IPS DF 19.7 (cell line): ENCODE measurements around the gene KDM5C.

ENCODE experiments used
- DNase-seq: peaks from one replicate; pipeline ENCODE4 v3.0.0-alpha.2; 2013; ENCODE audit warnings: low read depth, low spot score

Gene KDM5C

DNA sequence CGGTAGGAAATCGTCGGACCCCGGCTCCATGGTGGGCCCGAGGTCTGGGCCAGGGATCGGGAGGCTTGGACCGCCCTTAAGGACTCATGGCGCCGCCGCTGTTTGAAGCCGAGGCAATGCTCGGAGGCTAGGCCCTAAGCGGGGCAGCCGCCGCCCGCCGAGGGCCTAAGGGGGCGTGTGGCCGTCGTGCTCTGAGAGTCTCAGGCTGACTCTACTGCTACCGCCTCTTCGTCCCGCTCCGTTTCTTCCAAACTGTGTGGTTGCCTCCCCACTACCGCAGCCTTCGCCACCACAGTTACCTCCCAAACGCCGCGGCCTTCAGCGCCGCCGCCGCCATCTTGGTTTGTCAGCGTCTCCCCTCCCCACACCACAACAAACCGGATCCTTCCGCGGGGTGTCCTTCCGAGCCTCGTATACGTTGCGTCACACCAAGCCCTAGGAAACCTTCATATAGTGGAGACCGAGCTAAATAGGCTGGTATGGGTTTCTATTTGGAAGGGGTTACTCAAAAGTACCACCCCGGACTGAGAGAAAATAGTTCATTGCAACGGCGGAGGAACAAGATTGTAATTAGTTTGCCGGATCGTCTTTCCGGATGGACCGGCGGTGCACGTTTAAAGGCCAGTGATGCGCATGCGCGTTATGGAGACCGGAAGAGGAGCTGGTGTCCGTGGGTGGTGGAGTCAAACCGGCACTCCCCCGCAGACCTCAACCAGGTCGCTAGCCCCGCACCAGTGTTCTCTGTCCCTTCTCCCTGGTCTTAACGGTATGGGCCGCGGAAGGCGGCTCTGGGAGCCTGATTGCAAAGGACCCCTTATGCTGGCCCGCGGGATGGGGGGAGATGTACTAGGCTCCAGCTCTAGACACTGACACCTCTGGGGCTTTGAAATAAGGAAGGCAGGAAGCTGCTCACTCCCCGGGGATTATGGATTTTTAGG is at the start of gene KDM5C:
KDM5C (minus strand) TSS at position 348 of the 938 bp plus-strand sequence; CDS start at position 30, 318 bp downstream.
- DNase-seq = peak; percentile 63

DNA sequence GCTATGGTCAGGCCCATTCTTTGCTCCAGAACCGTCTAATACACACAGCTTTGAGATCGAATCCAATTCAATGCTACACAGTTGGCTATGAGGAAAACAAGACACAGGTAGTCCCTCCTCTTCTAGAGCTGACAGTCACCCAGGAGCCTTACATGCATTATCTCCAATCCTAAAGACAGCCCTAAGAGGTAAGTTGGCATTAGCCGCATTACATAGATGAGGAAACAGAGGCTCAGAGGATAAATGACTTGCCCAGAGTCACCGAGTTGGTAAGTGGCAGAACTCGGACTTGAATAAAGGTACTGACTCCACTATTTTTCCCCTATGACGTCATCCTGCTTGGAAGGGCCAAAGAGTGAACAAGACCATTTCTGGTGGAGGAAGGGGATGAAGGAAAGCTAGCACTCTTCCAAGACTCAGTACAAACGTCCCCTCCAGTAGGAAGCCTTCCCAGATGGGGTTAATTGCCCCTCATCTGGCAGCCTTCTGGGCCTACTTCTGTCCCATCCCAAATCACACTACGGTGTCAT is 47.9 kb upstream of the KDM5C start:
- DNase-seq = no peak

DNA sequence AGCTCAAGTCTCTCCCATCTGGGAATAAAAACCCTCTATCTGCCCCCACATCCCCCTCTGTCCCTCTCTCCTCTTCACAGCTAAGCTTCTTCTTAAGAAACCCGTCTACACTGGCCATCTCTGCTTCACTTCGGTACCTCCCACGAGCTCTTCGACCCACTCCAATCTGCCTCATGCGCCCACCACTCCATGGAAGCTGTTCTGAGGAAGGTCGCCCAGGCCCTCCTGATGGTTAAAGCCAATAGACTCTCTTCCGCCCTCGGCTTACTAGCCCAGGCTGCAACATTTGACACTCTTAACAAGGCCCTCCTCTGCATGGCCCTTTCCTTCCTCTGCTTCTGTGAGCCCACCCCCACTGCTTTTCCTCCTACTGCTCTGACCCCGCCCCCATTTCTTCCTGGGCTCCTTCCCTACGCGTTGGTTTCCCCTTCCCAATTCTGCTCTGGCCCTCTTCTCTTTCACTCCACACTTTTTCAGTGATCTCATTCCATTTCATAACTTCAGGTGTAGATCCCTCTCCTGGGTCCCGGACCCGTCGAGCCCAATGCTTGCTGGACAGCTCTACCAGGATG is 44.6 kb upstream of the KDM5C start:
- DNase-seq = no peak

- DNase-seq = no peak
Measured at GRCh38 chrX:53268173-53268572, 43.2 kb upstream of the KDM5C start.

DNA sequence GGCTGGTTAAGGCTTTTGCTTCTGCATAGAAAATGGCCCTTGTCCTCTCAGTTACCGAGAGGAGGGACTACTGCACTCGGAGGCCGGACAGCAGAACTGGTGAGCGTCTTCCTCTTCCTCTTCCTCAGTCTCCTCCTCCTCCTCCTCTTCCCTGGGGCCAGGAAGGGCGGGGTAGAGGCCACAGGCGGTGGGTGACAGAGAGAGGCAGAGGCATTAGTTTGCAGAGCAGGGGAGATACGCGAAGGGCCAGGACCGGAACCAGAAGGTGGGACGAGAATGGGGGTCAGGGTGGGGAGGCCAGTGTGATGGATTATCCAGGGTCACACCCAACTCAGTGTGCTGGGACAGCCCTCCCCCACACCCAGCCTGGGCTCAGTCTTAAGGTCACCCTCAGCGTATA is 41.9 kb upstream of the KDM5C start:
- no peak for DNase-seq

- DNase-seq = no peak
Measured at GRCh38 chrX:53265771-53266574, 41.0 kb upstream of the KDM5C start.

GRCh38 chrX:53263597-53264094 is 38.6 kb upstream of the KDM5C start:
- no peak for DNase-seq

- DNase-seq = no peak
Measured at GRCh38 chrX:53262918-53263394, 37.9 kb upstream of the KDM5C start.

DNA sequence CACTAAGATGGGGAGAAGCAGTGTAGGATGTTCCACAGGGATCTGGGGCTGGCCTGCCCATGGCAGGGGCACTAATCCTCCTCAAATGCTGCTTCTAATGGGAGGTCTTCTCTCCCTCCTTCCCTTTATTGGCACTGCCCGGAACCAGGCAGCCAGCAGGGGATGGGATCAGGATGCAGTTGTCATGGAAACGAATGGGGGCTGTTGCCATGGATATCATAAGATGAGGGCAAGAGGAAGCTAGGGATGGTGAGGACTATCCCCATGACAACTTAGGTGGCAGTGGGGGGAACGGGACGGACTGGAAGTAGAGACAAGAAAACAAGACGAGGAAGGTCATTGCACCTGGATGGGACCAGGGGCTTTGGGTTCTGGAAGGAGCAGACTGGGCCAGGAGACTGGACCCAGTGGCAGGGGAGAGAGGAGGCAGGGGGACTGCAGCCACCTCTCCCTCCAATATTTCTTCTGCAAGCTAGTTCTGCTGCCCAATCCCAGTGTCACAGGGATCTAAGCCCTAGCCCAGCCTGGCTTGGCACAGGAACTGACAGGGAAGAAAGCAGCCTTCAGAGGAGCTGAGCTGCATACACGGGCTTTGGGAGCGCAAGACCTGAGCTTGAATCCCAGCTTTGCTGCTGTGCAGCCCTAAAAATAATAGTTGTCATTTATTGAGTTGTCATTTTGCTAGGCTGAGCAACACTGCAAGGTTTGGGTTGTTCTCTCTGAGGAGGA is 37.3 kb upstream of the KDM5C start:
- DNase-seq = no peak

DNA sequence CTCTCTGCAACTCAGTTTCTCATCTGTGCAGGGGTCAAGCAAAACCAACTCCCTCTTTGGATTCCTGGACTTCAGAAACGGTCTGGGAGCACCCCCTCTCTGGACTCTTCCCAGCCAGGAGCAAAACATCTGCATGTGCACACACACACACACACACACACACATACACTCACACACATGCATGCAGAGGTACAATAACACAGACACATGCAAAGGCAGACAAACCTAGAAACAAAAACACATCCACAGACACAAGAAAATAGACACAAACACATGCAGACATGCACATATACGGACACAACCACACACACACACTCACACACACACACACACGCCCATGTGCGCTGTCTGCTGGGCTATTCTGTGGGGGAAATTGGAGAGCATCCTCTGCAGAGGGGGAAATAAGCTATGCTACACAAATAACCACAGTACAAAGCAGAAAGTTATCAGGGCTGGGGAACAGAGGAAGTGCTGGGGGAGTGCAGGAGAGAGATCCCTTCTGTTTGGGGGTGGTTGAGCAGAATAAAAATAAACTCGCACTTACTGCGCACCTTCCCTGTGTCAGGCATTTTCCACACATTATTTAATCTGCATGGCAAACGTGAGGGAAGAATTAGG is 36.5 kb upstream of the KDM5C start:
- no peak for DNase-seq

GRCh38 chrX:53260836-53261235 is 35.8 kb upstream of the KDM5C start:
- no peak for DNase-seq

DNA sequence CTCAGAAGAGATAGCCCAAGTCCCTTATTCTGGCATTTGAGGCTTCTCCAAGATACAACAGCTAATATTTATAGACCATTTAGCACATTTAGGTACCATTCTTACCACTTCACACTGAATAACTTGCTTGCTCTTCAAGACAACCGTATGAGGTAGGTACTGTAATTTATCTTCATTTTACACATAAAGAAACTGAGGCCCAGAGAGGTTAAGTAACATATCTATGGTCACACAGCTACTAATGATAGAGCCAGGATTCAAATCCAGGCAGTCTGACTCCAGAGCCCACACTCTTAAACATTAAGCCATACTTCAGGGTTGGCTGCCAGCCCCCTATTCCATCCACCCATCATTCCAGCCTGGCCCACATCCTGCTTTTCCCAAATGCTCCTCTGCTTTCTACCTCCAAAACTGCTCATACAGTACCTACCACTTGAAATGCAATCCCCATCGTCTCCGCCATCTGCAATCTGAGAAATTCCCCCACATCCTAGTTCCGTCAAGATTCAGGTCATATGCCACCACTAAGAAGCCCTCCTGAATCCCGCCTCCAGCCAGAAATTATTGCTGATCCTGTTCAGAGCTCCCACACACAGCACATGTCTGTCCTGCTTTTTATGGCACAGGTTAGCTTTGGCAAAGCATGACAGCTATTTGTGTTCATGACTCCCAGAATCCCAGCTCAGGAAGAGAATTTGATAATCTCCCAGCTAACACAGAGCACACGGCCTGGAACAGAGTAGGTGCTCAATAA is 32.8 kb upstream of the KDM5C start:
- no peak for DNase-seq

- no peak for DNase-seq
Measured at GRCh38 chrX:53257166-53257565, 32.2 kb upstream of the KDM5C start.

DNA sequence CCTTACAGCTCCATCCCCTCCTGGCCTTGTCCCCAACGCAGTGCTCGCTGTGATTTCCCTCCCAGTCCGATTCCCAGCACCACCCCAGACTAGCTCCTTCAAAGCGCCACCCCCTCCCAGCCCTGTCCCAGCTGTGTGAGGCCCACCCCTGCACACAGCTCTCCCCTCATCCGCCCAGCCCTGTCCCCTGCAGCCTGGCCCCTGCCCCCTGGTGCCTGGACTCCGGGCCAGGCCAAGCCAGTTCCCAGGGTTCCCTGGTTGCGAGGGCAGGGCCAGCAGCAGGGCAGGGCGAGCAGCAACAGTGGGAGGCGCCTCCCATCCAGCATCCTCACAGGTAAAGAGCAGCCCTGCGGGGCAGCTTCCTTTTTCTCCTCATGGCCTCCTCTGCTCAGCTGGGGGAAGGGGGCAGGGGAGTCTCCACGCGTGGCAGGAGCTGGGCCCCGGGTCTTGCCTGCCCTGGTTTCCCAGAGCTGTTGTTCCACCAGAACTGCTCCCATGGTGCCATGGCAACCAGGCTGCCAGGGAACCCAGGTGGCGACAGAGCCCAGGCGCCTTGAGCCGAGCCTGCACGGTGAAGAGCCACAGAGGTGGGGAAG is 31.5 kb upstream of the KDM5C start:
- no peak for DNase-seq

DNA sequence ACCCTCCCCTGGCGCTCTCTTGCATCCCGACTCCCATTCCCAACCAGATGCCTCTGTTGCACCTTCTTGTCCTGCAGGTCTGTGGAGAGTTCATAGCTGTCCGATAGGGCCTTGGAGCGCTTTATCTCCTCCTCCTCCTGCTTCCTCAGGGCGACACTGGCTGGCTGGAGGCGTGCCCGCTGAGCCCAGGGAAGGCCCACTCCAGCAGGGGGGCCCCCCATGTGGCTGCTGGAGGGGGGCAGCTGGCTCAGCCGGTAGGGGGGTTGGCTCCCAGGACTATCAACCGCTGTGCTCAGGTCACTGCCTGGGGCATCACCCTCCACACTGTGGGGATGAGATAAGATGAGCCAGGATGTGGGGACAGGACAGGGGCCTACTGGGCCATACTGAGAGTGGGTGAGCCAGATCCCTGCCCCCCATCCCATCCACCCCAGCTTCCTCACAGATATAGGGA is 30.8 kb upstream of the KDM5C start:
- DNase-seq = no peak

GRCh38 chrX:53254570-53255461 is 29.8 kb upstream of the KDM5C start:
- DNase-seq = no peak

- DNase-seq = no peak
Measured at GRCh38 chrX:53253293-53254020, 28.4 kb upstream of the KDM5C start.

GRCh38 chrX:53251307-53251706 is 26.3 kb upstream of the KDM5C start:
- no peak for DNase-seq
